Right kidney (tissue), 1 donor: ENCODE results near the gene CD302.
"Not testable (repeated sequence)": the region's sequence is repeated elsewhere in the genome, so short reads cannot be mapped to it uniquely, and the experiment has no call there.

Source experiments
- DNase-seq: peaks from one replicate; pipeline ENCODE4 v3.0.0-alpha.2; 2016

CD302 gene

DNA sequence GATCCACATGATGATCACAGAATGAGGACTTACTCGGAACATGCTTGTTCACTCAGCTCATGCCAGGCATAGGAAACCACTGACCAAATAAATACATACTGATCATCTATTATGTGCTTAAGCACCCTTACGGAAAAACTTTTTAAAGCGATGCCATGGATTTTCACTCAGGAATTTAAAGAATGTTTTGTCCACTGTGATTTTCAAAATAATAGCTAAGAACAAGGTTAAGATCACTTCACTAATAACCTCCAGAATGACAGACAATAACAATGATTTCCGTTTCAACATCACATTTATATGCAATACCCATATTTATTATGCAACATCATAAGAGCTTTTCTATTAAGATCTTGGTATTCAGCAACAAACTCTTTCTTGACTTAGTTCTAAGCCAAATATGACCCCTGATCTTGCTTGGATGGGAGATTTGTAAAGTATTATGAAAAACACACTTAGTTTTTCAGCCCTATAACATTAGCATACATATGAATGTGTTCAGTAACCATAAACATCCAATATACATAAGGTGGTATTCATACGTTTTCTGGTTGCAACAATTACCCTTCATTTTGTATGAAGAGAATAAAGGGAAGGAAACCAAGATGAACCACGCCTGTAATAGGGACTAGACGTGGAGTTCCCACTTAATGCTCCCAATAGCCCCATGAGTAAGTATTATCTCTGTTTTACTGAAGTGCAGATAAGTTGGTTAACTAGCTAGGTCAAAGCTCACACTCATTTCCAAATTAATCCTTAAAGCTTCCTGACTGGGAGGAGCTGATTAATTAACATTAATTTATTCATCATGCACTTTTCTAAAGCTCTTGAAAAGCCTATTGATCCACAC lies 1.9 kb downstream of the CD302 start:
- DNase-seq = no peak

DNA sequence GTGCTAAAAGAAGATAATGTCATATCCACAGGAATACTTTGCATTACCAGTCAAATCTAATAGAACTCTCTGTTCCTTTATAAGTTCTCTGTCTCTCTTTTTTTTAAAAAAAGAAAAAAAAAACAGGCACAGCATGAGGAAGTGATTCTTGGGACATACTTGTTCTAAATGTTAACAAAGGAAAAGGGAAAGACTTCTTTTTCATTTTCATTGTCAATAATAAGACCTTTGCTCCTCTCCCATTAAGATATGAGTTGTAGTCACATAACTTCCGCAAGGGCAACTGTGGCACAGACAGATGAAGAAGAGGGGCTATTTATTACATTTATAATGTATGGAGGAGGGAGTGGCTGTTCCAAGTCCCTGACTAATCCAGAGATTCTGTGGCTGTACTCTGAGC lies 4.7 kb downstream of the CD302 start:
- no peak for DNase-seq

- no peak for DNase-seq
Observed at GRCh38 chr2:159792599-159792998, 5.4 kb downstream of the CD302 start.

- DNase-seq = no peak
Observed at GRCh38 chr2:159792036-159792435, 6.0 kb downstream of the CD302 start.

DNA sequence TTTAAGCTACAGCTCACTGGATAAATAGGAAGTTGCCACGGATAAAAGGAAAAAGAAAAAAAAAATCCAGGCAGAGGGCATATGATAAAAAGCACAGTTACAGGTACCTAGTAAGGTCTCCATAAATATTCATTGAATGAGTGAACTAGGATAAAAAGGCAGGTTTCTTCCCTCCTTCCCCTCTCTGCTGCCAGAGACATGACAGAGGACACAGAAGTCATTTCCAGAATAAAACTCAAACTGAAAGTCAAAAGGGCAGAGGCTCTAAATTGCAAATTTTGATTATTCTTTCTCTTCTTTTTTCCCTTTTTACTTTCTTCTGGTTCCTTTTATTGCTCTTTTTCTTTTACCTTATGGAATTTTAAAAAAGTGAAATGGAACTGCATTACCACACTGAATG lies 7.7 kb downstream of the CD302 start:
- no peak for DNase-seq

DNA sequence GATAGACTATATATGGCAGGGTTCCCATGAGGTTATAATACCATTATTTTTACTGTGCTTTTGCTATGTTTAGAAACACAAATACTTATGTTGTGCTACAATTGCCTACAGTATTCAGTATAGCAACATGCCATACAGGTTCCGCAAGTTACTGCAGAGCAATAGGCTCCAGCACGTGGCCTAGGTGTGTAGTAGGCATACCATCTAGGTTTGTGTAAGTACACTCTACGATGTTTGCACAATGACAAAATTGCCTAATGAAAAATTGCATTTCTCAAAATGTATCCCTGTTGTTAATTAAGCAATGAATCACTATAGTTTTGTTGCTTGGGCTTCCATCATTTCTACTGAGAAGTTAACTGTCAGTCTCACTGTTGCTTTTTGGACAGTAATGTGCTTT lies 9.8 kb downstream of the CD302 start:
- DNase-seq = no peak

DNA sequence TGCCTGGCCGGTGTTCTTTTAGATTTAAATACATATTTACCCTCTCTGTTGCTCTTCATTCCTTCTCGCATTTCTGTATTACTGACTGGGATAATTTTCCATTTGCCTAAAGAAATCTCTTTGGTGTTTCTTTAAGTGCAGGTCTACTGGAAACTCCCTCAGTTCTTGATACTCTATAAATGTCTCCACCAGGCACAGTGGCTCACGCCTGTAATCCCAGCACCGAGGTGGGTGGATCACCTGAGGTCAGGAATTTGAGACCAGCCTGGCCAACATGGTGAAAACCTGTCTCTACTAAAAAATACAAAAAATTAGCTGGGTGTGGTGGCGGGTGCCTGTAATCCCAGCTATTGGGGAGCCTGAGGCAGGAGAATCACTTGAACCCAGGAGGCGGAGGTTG lies 10.4 kb downstream of the CD302 start:
- DNase-seq = not testable (repeated sequence)

DNA sequence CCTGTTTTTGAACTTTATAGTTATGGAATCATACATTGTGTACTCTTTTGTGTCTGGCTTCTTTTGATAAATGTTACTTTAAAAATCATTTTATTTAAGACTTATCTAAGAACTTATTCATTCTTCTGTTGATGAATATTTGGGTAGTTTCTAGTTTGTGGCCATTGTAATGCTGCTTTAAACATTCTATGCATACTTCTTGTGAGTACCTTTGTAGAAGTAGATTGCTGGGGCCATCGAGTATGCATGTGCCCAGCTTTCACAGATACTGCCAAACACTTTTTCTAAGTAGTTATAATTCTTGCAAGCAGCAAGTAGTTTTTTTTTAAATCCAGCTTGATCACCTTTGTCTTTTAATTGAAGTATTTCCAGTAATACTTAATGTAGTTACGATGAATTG lies 11.1 kb downstream of the CD302 start:
- DNase-seq = no peak

DNA sequence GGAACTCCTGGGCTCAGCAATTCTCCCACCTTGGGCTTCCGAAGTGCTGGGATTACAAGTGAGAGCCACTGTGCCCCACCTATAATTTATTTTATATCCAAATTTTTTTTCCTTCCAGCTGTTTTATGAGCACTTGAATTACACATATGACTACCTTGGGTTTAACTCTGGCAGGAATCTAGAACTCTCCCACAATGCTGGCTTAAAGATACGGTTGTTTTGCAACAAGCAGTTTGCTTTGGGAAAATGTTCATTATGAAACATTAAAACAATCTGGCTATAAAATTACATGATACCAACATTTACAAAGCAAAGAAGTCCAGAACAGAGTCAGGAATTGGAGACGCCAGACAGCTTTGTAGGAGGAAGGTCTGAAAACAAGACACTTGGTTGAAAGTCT lies 12.8 kb downstream of the CD302 start:
- no peak for DNase-seq

GRCh38 chr2:159784744-159785143 lies 13.3 kb downstream of the CD302 start:
- not testable (repeated sequence) for DNase-seq

GRCh38 chr2:159783556-159783955 lies 14.5 kb downstream of the CD302 start:
- DNase-seq = no peak

- no peak for DNase-seq
Observed at GRCh38 chr2:159776321-159776720, 21.7 kb downstream of the CD302 start.

GRCh38 chr2:159775021-159775420 lies 23.0 kb downstream of the CD302 start:
- no peak for DNase-seq

DNA sequence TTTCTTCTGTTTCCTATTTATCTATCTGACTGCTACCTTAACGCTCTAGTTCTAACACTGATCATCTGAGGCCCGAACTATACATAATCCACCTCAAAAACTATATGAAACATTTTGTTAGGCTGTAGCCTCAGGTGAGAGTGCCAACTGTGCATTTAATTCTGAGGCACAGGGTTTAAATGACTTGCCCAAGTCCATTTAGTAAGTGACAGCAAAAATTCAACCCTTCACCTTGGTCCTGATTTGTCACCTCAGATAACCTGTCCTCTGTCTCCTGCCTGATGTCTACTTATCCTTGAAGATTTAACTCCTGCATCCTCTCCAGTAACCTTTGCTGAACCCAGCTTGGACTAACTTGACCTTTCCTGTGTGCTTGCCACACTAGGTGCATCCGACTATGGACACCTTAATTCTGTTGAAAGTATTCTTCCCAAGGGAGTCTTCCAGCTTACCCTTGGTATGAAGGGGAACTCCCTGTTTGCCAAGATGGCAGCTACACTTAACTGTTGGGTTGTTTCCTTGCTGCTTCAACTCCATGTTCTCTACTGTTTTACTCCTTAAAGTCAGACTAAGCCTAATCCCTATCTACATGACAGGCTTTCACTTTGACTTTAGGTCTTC lies 23.5 kb downstream of the CD302 start:
- DNase-seq = no peak

GRCh38 chr2:159773886-159774285 lies 24.1 kb downstream of the CD302 start:
- DNase-seq = no peak

DNA sequence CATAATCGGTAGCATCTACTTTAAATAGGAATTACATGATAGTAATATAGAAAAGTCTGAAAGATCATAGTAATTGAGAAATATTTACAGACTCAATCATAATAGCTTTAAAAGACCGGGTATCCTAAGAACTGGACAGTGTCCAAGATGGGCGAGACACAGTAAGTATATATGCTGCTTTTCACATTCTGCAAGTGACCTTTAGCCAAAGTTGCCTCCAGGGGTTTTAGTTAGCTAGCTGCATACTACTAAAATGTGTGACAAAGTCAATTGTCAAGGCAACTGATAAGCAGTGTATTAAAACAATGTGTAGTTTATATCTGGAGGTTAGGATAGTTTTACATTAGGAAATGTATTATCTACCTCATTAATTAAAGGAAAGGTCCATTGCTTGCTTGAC lies 24.6 kb downstream of the CD302 start:
- no peak for DNase-seq

GRCh38 chr2:159769147-159769546 lies 28.9 kb downstream of the CD302 start:
- DNase-seq = no peak

DNA sequence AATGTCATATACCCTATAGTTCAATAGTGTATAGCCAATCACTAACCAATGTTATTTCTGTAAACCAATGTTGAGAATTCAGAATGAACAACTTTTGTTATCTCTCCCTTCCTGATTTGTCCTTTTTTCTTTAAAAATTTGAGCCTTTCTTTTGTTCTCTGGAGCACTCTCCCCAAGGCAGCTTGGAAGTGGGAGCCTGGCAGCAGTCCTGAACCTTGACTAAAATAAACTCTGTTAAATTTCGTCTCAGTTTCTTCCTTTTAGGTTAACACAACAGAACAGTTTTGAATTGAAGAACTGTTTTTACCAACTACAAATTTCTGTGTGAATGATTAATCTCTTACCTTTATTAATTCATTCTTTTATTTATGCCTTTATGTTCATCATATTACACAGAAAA lies 35.9 kb downstream of the CD302 start:
- no peak for DNase-seq

- DNase-seq = no peak
Observed at GRCh38 chr2:159760326-159760725, 37.7 kb downstream of the CD302 start.

GRCh38 chr2:159759577-159759976 lies 38.4 kb downstream of the CD302 start:
- no peak for DNase-seq

DNA sequence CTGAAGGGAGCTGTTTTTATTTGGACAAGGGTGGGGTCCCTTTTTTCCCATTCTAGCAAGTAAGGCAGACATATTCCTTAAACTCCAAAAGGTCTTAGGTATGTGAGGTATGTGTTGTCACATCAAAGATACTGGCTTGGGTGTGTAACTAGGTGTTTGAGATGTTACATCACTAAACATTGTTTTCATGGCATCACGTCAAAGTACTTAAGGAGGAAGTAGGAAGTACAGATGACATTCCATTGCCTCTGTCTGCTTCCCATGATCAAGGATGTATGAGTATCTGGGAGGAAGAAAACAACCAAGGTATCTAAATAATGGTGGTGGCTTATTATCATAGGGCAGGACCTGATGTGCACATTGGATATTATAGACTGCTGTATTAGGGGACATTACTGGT lies 39.3 kb downstream of the CD302 start:
- DNase-seq = no peak

DNA sequence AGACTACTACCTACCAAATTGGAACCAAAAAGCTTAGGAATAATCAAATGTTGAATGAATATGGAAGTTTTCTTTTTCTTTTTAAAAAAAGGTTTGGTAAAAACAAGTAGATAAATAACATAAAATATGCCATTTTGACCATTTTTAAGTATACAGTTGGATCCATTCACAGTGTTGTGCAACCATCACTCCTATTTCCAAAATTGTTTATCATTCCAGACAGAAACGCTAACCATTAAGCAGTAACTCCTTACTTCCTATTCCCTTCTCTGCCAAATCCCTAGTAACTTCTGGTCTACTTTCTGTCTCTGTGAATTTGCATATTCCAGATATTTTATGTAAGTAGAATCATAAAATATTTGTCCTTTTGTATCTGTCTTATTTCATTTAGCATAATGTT lies 39.8 kb downstream of the CD302 start:
- DNase-seq = no peak

GRCh38 chr2:159755788-159756187 lies 42.2 kb downstream of the CD302 start:
- no peak for DNase-seq

DNA sequence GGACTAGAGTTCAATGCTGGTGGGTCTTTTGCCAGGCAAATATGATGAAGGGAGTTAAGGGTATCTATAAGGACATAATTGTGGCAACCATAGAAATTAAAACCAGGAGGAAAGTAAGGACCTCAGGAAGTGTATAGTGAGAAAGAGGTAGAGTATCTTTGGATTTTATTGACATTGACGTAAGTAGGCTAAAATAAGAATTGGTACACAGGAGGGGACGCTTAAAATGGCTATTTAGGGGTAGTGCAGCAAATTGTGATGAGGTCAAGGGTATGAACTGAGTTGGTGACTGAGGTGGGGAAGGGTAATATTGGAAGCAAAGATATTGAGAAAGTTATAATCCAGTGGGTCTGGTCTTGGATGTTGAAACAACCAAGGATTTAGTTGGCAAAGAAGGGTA lies 43.0 kb downstream of the CD302 start:
- no peak for DNase-seq
